Esophagus (tissue), 2 donors: ENCODE results near the gene SLC25A14. TPM values are rescaled to one million over a fixed set of nuclear protein-coding genes. Genes with fewer than 3 reads are reported as not detected.
"Not testable (repeated sequence)": the region's sequence is repeated elsewhere in the genome, so short reads cannot be mapped to it uniquely, and the experiment has no call there.

Source experiments
- H3K27ac ChIP-seq, 2 donors: one replicate each; pipeline ENCODE4 v1.5.1; 2013; ENCODE audit warnings: low read depth in 2 of 2, mild to moderate bottlenecking in 2 of 2, inconsistent platforms in 1 of 2, low read length in 1 of 2, moderate library complexity in 1 of 2
- H3K27me3 ChIP-seq, 2 donors: one replicate each; pipeline ENCODE4 v1.6.1; 2013; ENCODE audit warnings: low read length in 2 of 2, control low read depth in 1 of 2, mild to moderate bottlenecking in 1 of 2; ENCODE audit not compliant: insufficient read depth in 2 of 2, control insufficient read depth in 1 of 2
- H3K36me3 ChIP-seq, 2 donors: one replicate each; pipeline ENCODE4 v1.6.1; 2013; ENCODE audit warnings: low read length in 1 of 2; ENCODE audit not compliant: control insufficient read depth in 2 of 2, insufficient read depth in 2 of 2
- H3K4me1 ChIP-seq, 2 donors: one replicate each; pipeline ENCODE4 v1.6.1; 2013; ENCODE audit warnings: low read length in 1 of 2; ENCODE audit not compliant: control insufficient read depth in 2 of 2, insufficient read depth in 2 of 2
- H3K4me3 ChIP-seq, 2 donors: one replicate each; pipeline ENCODE4 v1.5.1; 2013; ENCODE audit warnings: low read length in 2 of 2, mild to moderate bottlenecking in 2 of 2, low read depth in 1 of 2, moderate library complexity in 1 of 2
- H3K9me3 ChIP-seq, 2 donors: one replicate each; pipeline ENCODE4 v1.6.1; 2013; ENCODE audit warnings: mild to moderate bottlenecking in 2 of 2, low read depth in 1 of 2, low read length in 1 of 2, moderate library complexity in 1 of 2; ENCODE audit not compliant: control insufficient read depth in 2 of 2, insufficient read depth in 1 of 2
- WGBS, 2 donors: extraction: QIAGEN DNeasy Blood & Tissue Kit; methylation state at CpG; one replicate each; pipeline ENCODE4 v1.1.7; 2013; 5-methylcytosine and 5-hydroxymethylcytosine counted together
- polyA plus RNA-seq, 2 donors: library from polyadenylated mRNA; stranded (reverse); fragments of 200-250 nt; gene quantifications; one replicate each; pipeline ENCODE4 v1.2.3, GENCODE V29; 2013
- donor health status: healthy with polysubstance abuse.
- donor health status: Bipolar disorder and iron deficiency.

SLC25A14 gene
- polyA plus RNA-seq, 2 donors, result 8.3 to 10.2 TPM

- not testable (repeated sequence) for H3K27me3 ChIP-seq, H3K4me1 ChIP-seq, H3K27ac ChIP-seq, H3K36me3 ChIP-seq, H3K4me3 ChIP-seq, H3K9me3 ChIP-seq
- WGBS, 2 donors, result 45 to 67% methylated on average over 3 of the region's 3 CpGs
Observed at GRCh38 chrX:130319886-130320285, 19.8 kb upstream of the SLC25A14 start.

- H3K27ac ChIP-seq, result no peak overlapping the region
- H3K9me3 ChIP-seq, result no peaks in the 10 kb centered on the region
- no peaks in the 10 kb centered on the region for H3K36me3 ChIP-seq
- 76 to 77% methylated on average over 2 of the region's 2 CpGs for WGBS, 2 donors
- H3K4me3 ChIP-seq, result no peak overlapping the region
- no peaks in the 10 kb centered on the region for H3K27me3 ChIP-seq
- H3K4me1 ChIP-seq, result no peaks in the 10 kb centered on the region
Observed at GRCh38 chrX:130321550-130321949, 18.2 kb upstream of the SLC25A14 start.

- Histone ChIP-seq H3K27me3 (peaks cover 0 to 3% of the 10 kb centered on the region in 2 donors), H3K27ac (no peak overlapping the region), H3K4me1 (no peaks in the 10 kb centered on the region), H3K9me3 (no peaks in the 10 kb centered on the region), H3K36me3 (no peaks in the 10 kb centered on the region), H3K4me3 (no peak overlapping the region)
- WGBS, 2 donors, result 53 to 63% methylated on average over 3 of the region's 3 CpGs
Observed at GRCh38 chrX:130330146-130330545, 9.6 kb upstream of the SLC25A14 start.

GRCh38 chrX:130330706-130331105, 9.0 kb upstream of the SLC25A14 start:
- H3K4me3 ChIP-seq, result no peak overlapping the region
- peaks cover 0 to 3% of the 10 kb centered on the region in 2 donors for H3K27me3 ChIP-seq
- no peak overlapping the region for H3K27ac ChIP-seq
- no peaks in the 10 kb centered on the region for H3K9me3 ChIP-seq
- no peaks in the 10 kb centered on the region for H3K4me1 ChIP-seq
- 4 to 9% methylated on average over 10 of the region's 10 CpGs for WGBS, 2 donors
- no peaks in the 10 kb centered on the region for H3K36me3 ChIP-seq

- Histone ChIP-seq H3K4me1 (peaks cover 0 to 3% of the 10 kb centered on the region in 2 donors), H3K4me3 (no peak overlapping the region), H3K27ac (no peak overlapping the region), H3K9me3 (peaks cover 0 to 2% of the 10 kb centered on the region in 2 donors), H3K27me3 (peaks cover 0 to 3% of the 10 kb centered on the region in 2 donors), H3K36me3 (no peaks in the 10 kb centered on the region)
- 60 to 70% methylated on average over 4 of the region's 4 CpGs for WGBS, 2 donors
Observed at GRCh38 chrX:130336531-130336930, 3.2 kb upstream of the SLC25A14 start.

GRCh38 chrX:130338869-130339268, 850 bp upstream of the SLC25A14 start:
- H3K36me3 ChIP-seq, H3K4me1 ChIP-seq, H3K4me3 ChIP-seq, H3K27me3 ChIP-seq, H3K9me3 ChIP-seq, H3K27ac ChIP-seq: not testable (repeated sequence)
- WGBS, 2 donors, result 68 to 71% methylated on average over 8 of the region's 8 CpGs

- Histone ChIP-seq H3K9me3 (peaks cover 0 to 2% of the 10 kb centered on the region in 2 donors), H3K4me3 (peak overlapping the region; percentile 57 to 65), H3K27me3 (no peaks in the 10 kb centered on the region), H3K4me1 (peaks cover 0 to 3% of the 10 kb centered on the region in 2 donors), H3K27ac (no peak overlapping the region), H3K36me3 (no peaks in the 10 kb centered on the region)
- WGBS, 2 donors, result 5 to 34% methylated on average over 9 of the region's 9 CpGs
Observed at GRCh38 chrX:130340271-130340670, 552 bp downstream of the SLC25A14 start.

- peaks cover 0 to 2% of the 10 kb centered on the region in 2 donors for H3K9me3 ChIP-seq
- H3K27ac ChIP-seq, result no peak overlapping the region
- 79 to 94% methylated on average over 1 of the region's 1 CpG for WGBS, 2 donors
- H3K36me3 ChIP-seq, result no peaks in the 10 kb centered on the region
- peaks cover 0 to 3% of the 10 kb centered on the region in 2 donors for H3K4me1 ChIP-seq
- no peaks in the 10 kb centered on the region for H3K27me3 ChIP-seq
- H3K4me3 ChIP-seq, result no peak overlapping the region
Observed at GRCh38 chrX:130343411-130343810, 3.7 kb downstream of the SLC25A14 start.

GRCh38 chrX:130347321-130347720, 7.6 kb downstream of the SLC25A14 start:
- Histone ChIP-seq H3K4me1 (no peaks in the 10 kb centered on the region), H3K36me3 (no peaks in the 10 kb centered on the region), H3K27me3 (no peaks in the 10 kb centered on the region), H3K9me3 (no peaks in the 10 kb centered on the region), H3K27ac (no peak overlapping the region), H3K4me3 (no peak overlapping the region)
- WGBS, 2 donors, result 41 to 62% methylated on average over 1 of the region's 1 CpG

- no peaks in the 10 kb centered on the region for H3K36me3 ChIP-seq
- no peaks in the 10 kb centered on the region for H3K27me3 ChIP-seq
- no peak overlapping the region for H3K27ac ChIP-seq
- H3K4me3 ChIP-seq, result no peak overlapping the region
- H3K9me3 ChIP-seq, result no peaks in the 10 kb centered on the region
- H3K4me1 ChIP-seq, result no peaks in the 10 kb centered on the region
- WGBS, 2 donors, result 80 to 97% methylated on average over 3 of the region's 3 CpGs
Observed at GRCh38 chrX:130351567-130351966, 11.8 kb downstream of the SLC25A14 start.
